Measurements from ENCODE around the gene TTC13. TPM values are rescaled to one million over a fixed set of nuclear protein-coding genes. Genes with fewer than 3 reads are reported as not detected.
A peak's percentile ranks its signal among the peaks of the same experiment; 100 is the strongest.

Gene TTC13
- total and polyA plus RNA-seq, 2 of the 13 experiments (the other 11 are each of a cell fraction or from before 2014, with no cell fraction given): 5.8 to 15.9 TPM

DNA sequence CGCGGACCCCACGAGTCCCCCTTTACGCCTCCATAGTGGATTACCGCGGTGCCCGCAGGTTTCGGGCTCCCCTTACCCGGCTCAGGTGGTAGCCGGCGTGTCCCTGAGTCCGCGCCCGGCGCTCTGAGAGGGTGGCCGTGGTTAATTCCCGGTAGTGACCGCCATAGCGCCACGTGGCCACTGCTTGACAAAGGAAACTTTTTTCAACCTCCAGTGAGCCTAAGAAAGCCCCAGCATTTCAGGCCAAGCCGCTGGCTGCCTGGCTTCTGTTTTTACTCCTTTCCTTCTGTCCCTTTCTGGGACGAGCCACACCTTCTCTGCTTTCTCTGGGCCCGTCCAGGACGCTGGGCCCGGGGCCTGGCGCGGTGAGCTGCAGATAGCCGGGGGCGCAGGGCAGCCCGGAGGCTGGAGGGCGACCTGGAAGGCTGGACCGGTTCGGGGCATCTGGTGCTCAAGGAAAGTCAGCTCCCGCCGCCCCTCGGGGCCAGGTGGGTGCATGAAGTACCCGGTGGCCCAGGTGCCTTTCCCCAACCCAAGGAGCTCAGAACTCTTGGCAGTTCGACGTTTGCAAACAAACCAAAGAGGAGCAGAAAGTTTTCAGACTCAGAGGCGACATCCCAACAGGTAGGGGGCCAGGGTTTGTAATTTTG lies 109.8 kb downstream of the TTC13 start (continued):
- TF ChIP-seq, protein P1, sequence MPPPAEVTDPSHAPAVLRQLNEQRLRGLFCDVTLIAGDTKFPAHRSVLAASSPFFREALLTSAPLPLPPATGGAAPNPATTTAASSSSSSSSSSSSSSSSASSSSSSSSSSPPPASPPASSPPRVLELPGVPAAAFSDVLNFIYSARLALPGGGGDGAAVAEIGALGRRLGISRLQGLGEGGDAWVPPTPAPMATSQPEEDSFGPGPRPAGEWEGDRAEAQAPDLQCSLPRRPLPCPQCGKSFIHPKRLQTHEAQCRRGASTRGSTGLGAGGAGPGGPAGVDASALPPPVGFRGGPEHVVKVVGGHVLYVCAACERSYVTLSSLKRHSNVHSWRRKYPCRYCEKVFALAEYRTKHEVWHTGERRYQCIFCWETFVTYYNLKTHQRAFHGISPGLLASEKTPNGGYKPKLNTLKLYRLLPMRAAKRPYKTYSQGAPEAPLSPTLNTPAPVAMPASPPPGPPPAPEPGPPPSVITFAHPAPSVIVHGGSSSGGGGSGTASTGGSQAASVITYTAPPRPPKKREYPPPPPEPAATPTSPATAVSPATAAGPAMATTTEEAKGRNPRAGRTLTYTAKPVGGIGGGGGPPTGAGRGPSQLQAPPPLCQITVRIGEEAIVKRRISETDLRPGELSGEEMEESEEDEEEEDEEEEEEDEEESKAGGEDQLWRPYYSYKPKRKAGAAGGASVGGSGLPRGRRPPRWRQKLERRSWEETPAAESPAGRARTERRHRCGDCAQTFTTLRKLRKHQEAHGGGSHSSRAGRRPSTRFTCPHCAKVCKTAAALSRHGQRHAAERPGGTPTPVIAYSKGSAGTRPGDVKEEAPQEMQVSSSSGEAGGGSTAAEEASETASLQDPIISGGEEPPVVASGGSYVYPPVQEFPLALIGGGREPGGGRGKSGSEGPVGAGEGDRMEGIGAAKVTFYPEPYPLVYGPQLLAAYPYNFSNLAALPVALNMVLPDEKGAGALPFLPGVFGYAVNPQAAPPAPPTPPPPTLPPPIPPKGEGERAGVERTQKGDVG (CRISPR knock-in tag; IDR thresholded peaks at IDR 0.05; ENCODE audit: borderline replicate concordance): no peak
- TF ChIP-seq, protein P2, sequence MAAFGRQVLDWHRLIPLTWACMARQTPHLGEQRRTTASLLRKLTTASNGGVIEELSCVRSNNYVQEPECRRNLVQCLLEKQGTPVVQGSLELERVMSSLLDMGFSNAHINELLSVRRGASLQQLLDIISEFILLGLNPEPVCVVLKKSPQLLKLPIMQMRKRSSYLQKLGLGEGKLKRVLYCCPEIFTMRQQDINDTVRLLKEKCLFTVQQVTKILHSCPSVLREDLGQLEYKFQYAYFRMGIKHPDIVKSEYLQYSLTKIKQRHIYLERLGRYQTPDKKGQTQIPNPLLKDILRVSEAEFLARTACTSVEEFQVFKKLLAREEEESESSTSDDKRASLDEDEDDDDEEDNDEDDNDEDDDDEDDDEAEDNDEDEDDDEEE (CRISPR knock-in tag; IDR thresholded peaks at IDR 0.05): no peak
- TF ChIP-seq ZFP36L1 (CRISPR knock-in tag; IDR thresholded peaks at IDR 0.05) (0 out of 2 replicates have a peak, but pooled peaks have one; percentile 42), TBX3 (IDR thresholded peaks at IDR 0.05; ENCODE audit: borderline replicate concordance) (no peak), ZNF788 (CRISPR knock-in tag; IDR thresholded peaks at IDR 0.05; ENCODE audit: borderline replicate concordance) (no peak), ZIK1 (CRISPR knock-in tag; IDR thresholded peaks at IDR 0.05; ENCODE audit: borderline replicate concordance, low read depth) (no peak), TOE1 (CRISPR knock-in tag; IDR thresholded peaks at IDR 0.05) (no peak), MYNN (CRISPR knock-in tag; IDR thresholded peaks at IDR 0.05; ENCODE audit: low read depth) (no peak), HOXA3 (CRISPR knock-in tag; IDR thresholded peaks at IDR 0.05) (0 out of 2 replicates have a peak, but pooled peaks have one; percentile 20), TCF12 (IDR thresholded peaks at IDR 0.05) (no peak), TCF12 (CRISPR knock-in tag; IDR thresholded peaks at IDR 0.05) (no peak), PHF20 (CRISPR knock-in tag; IDR thresholded peaks at IDR 0.05) (no peak; the same call in 1 of the 2 replicates), TMF1 (CRISPR knock-in tag; IDR thresholded peaks at IDR 0.05; ENCODE audit: low read depth) (no peak), PCBP2 (optimal IDR thresholded peaks at IDR 0.05; ENCODE audit: low read depth, low read length, poor library complexity, severe bottlenecking) (no peak), ZNF337 (CRISPR knock-in tag; IDR thresholded peaks at IDR 0.05; ENCODE audit: borderline replicate concordance, low read depth) (no peak), ZNF34 (CRISPR knock-in tag; IDR thresholded peaks at IDR 0.05; ENCODE audit: borderline replicate concordance) (no peak), RBM39 (IDR thresholded peaks at IDR 0.05; ENCODE audit: low read depth, low read length, poor library complexity, severe bottlenecking) (no peak), REL (CRISPR knock-in tag; conservative IDR thresholded peaks at IDR 0.05) (no peak), POLR2AphosphoS5 (IDR thresholded peaks at IDR 0.05; ENCODE audit: low read depth, low read length) (no peak), HHEX (CRISPR knock-in tag; IDR thresholded peaks at IDR 0.05) (no peak)
- TF ChIP-seq, protein P3, sequence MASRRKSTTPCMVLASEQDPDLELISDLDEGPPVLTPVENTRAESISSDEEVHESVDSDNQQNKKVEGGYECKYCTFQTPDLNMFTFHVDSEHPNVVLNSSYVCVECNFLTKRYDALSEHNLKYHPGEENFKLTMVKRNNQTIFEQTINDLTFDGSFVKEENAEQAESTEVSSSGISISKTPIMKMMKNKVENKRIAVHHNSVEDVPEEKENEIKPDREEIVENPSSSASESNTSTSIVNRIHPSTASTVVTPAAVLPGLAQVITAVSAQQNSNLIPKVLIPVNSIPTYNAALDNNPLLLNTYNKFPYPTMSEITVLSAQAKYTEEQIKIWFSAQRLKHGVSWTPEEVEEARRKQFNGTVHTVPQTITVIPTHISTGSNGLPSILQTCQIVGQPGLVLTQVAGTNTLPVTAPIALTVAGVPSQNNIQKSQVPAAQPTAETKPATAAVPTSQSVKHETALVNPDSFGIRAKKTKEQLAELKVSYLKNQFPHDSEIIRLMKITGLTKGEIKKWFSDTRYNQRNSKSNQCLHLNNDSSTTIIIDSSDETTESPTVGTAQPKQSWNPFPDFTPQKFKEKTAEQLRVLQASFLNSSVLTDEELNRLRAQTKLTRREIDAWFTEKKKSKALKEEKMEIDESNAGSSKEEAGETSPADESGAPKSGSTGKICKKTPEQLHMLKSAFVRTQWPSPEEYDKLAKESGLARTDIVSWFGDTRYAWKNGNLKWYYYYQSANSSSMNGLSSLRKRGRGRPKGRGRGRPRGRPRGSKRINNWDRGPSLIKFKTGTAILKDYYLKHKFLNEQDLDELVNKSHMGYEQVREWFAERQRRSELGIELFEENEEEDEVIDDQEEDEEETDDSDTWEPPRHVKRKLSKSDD (CRISPR knock-in tag; IDR thresholded peaks at IDR 0.05; ENCODE audit: low read depth): no peak
- TF ChIP-seq, protein P4, sequence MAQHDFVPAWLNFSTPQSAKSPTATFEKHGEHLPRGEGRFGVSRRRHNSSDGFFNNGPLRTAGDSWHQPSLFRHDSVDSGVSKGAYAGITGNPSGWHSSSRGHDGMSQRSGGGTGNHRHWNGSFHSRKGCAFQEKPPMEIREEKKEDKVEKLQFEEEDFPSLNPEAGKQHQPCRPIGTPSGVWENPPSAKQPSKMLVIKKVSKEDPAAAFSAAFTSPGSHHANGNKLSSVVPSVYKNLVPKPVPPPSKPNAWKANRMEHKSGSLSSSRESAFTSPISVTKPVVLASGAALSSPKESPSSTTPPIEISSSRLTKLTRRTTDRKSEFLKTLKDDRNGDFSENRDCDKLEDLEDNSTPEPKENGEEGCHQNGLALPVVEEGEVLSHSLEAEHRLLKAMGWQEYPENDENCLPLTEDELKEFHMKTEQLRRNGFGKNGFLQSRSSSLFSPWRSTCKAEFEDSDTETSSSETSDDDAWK (CRISPR knock-in tag; IDR thresholded peaks at IDR 0.05): no peak
